HL-60 (cell line): ENCODE results near the gene CYP27A1.

Experiments used
- DNase-seq, 2 experiments: peaks; one replicate each; pipeline ENCODE4 v3.0.0-alpha.2; 2010 to 2020; ENCODE audit warnings: low read depth in 1 of 2, low spot score in 1 of 2
- H3K27ac ChIP-seq: fragments of 250-450 bp; sonication (Bioruptor Pico); replicated peaks from 2 replicates; pipeline ENCODE4 v1.5.1; 2020; ENCODE audit warnings: mild to moderate bottlenecking, moderate library complexity
- H3K27me3 ChIP-seq: fragments of 250-450 bp; sonication (Bioruptor Pico); 2 replicates; pipeline ENCODE4 v1.5.1; 2021; ENCODE audit warnings: mild to moderate bottlenecking, moderate library complexity; ENCODE audit not compliant: insufficient read depth, poor library complexity, severe bottlenecking
- H3K4me3 ChIP-seq: replicated peaks from 2 replicates; pipeline ENCODE4 v1.5.1; 2011; ENCODE audit warnings: mild to moderate bottlenecking, control low read depth, low read length; ENCODE audit not compliant: insufficient read depth
- GABPA ChIP-seq: IDR thresholded peaks from 2 replicates; pipeline ENCODE4 v1.6.1; 2012; ENCODE audit warnings: low read depth
- POLR2AphosphoS5 ChIP-seq: IDR thresholded peaks from 2 replicates; pipeline ENCODE4 v1.6.1; 2012; ENCODE audit warnings: low read depth
- REST ChIP-seq: IDR thresholded peaks from 2 replicates; pipeline ENCODE4 v1.6.1; 2012; ENCODE audit warnings: low read depth; ENCODE audit not compliant: insufficient replicate concordance
- SPI1 ChIP-seq: IDR thresholded peaks from 2 replicates; pipeline ENCODE4 v1.6.1; 2012; ENCODE audit warnings: low read depth, mild to moderate bottlenecking, borderline replicate concordance
- TF ChIP-seq, protein P1 (sequence below): IDR thresholded peaks from one replicate; pipeline ENCODE4 v1.5.1; 2011; ENCODE audit warnings: low read length, control low read depth, inconsistent platforms; ENCODE audit not compliant: insufficient read depth

The CYP27A1 gene

DNA sequence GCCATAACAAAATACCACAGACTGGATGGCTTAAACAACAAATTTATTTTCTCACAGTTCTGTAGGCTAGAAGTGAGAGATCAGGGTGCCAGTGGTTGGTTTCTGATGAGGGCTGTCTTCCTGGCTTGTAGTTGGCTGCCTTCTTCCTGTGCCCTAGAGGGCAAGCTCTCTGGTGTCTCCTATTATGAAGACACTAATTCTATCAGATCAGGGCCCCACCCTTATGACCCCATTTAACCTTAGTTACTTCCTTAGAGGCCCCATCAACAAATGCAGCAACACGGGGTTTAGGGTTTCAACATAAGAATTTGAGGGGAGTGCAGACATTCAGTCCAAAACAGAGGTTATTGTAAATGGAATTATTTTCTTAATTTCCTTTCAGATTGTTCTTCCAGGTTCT, 22.9 kb downstream of the CYP27A1 start:
- H3K27ac ChIP-seq, result no peak overlapping the region
- no peaks in the 10 kb centered on the region for H3K27me3 ChIP-seq
- TF ChIP-seq POLR2AphosphoS5 (no peak), REST (no peak), GABPA (no peak), SPI1 (no peak)
- TF ChIP-seq, protein P1, sequence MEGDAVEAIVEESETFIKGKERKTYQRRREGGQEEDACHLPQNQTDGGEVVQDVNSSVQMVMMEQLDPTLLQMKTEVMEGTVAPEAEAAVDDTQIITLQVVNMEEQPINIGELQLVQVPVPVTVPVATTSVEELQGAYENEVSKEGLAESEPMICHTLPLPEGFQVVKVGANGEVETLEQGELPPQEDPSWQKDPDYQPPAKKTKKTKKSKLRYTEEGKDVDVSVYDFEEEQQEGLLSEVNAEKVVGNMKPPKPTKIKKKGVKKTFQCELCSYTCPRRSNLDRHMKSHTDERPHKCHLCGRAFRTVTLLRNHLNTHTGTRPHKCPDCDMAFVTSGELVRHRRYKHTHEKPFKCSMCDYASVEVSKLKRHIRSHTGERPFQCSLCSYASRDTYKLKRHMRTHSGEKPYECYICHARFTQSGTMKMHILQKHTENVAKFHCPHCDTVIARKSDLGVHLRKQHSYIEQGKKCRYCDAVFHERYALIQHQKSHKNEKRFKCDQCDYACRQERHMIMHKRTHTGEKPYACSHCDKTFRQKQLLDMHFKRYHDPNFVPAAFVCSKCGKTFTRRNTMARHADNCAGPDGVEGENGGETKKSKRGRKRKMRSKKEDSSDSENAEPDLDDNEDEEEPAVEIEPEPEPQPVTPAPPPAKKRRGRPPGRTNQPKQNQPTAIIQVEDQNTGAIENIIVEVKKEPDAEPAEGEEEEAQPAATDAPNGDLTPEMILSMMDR, result no peak
- no peak for DNase-seq
- H3K4me3 ChIP-seq, result no peak overlapping the region

- H3K4me3 ChIP-seq, result no peak overlapping the region
- TF ChIP-seq, protein P1, result no peak
- TF ChIP-seq POLR2AphosphoS5 (no peak), GABPA (no peak), REST (no peak), SPI1 (no peak)
These were observed 23.7 kb downstream of the CYP27A1 start for GRCh38 chr2:218805627-218806026.

DNA sequence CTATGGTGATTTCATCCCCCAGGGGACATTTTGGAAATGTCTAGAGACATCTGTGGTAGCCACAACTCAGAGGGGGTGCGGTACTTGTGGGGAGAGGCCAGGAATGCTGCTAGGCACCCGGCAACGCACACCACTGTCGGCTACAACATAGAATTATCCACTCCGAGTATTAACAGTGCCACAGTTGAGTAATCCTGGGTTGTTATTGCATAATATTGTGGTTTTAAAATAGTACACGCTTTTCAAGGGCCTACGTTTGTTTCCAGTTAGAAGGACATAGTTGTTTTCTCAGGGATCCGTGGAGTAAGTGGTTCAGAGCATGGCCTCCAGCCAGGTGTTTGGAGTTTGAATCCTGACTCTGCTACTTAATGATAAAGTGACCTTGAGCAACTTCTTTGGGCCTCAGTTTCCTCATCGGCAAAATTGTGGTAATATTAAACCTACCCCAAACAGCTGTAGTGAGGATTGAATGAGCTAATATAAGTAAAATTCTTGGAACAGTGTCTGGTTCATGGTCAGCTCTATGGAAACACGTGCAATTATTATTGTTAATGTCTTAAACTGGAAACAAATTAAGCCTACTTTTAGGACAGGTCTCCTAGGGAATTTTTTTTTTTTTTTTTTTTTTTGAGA, 24.5 kb downstream of the CYP27A1 start:
- H3K27ac ChIP-seq, result peak overlapping the region; percentile 60
- no peaks in the 10 kb centered on the region for H3K27me3 ChIP-seq
- no peak overlapping the region for H3K4me3 ChIP-seq
- TF ChIP-seq, protein P1, result no peak
- TF ChIP-seq POLR2AphosphoS5, result peak; percentile 52
- no peak for TF ChIP-seq REST
- TF ChIP-seq GABPA, result no peak
- peak; percentile 72 to 92 for DNase-seq

More at GRCh38 chr2:218805627-218806026, 23.7 kb downstream of the CYP27A1 start:
- Histone ChIP-seq H3K27me3 (no peaks in the 10 kb centered on the region), H3K27ac (peak overlapping the region; percentile 60)
- no peak for DNase-seq
